ENCODE data around the gene FCN3. TPM values are rescaled to one million over a fixed set of nuclear protein-coding genes. Genes with fewer than 3 reads are reported as not detected.

The FCN3 gene
- total and polyA plus RNA-seq, 9 of the 15 experiments (the other 6 are each of a cell fraction or from before 2014, with no cell fraction given): 0.49 TPM; not detected in 8

GRCh38 chr1:27346991-27347624 is 27.5 kb downstream of the FCN3 start:
- no peak for FAIRE-seq
- peak; percentile 87 for TF ChIP-seq RBM25 (IDR thresholded peaks at IDR 0.05; ENCODE audit: low read depth, low read length, severe bottlenecking)
- TF ChIP-seq BCOR (IDR thresholded peaks at IDR 0.05): peak; percentile 95
- no peak for TF ChIP-seq SRSF7 (optimal IDR thresholded peaks at IDR 0.05; ENCODE audit: low read depth, low read length)
- TF ChIP-seq KDM1A (IDR thresholded peaks at IDR 0.05): peak in 1 of 2 experiments; percentile 87; a peak in 2 of 4 replicates
- 0 out of 3 replicates have a peak, but pooled peaks of 1 of the 2 experiments have one; percentile 38 for TF ChIP-seq CBX3 (IDR thresholded peaks at IDR 0.05; ENCODE audit: borderline replicate concordance in 1 of 2, low read length in 2 of 2)
- TF ChIP-seq ZNF212 (CRISPR knock-in tag; IDR thresholded peaks at IDR 0.05): no peak
- no peak for TF ChIP-seq ZNF143 (CRISPR knock-in tag; IDR thresholded peaks at IDR 0.05)
- no peak for TF ChIP-seq SAFB2 (IDR thresholded peaks at IDR 0.05; ENCODE audit: borderline replicate concordance, low read depth, low read length, severe bottlenecking)
- 0 out of 2 replicates have a peak, but pooled peaks have one; percentile 36 for TF ChIP-seq DPF2 (IDR thresholded peaks at IDR 0.05)
- TF ChIP-seq NR2C1 (IDR thresholded peaks at IDR 0.05): peak; percentile 41
- TF ChIP-seq NR2C1 (tag; IDR thresholded peaks at IDR 0.05): no peak
- TF ChIP-seq GTF3C2 (IDR thresholded peaks at IDR 0.05; ENCODE audit: borderline replicate concordance, extremely low read depth, insufficient read length): peak; percentile 51
- TF ChIP-seq STAG1 (CRISPR knock-in tag; IDR thresholded peaks at IDR 0.05; ENCODE audit: borderline replicate concordance): no peak
- no peak for TF ChIP-seq RBM39 (optimal IDR thresholded peaks at IDR 0.05; ENCODE audit: low read depth, low read length)
- TF ChIP-seq HDAC2 (IDR thresholded peaks at IDR 0.05): peak; percentile 41; the same call in 1 of the 2 replicates
- peak; percentile 94 for TF ChIP-seq SMARCA5 (IDR thresholded peaks at IDR 0.05)
- no peak for TF ChIP-seq ZFP30 (CRISPR knock-in tag; IDR thresholded peaks at IDR 0.05; ENCODE audit: borderline replicate concordance)
- TF ChIP-seq ZBTB7A (IDR thresholded peaks at IDR 0.05; ENCODE audit: borderline replicate concordance, control insufficient read depth, low read depth, low read length): peak; percentile 33; the same call in 1 of the 2 replicates
- TF ChIP-seq ZNF436 (CRISPR knock-in tag; IDR thresholded peaks at IDR 0.05): peak; percentile 86

More at GRCh38 chr1:27346991-27347624, 27.5 kb downstream of the FCN3 start:
- no peaks in the 10 kb centered on the region for H3K9me3 ChIP-seq (replicated peaks; ENCODE audit: control insufficient read depth, insufficient read depth, low read depth, low read length)
- H3K4me2 ChIP-seq (ENCODE audit: insufficient read depth, low read length): no peak overlapping the region
- H3K79me2 ChIP-seq (ENCODE audit: control insufficient read depth, insufficient read depth, low read length): no peaks in the 10 kb centered on the region; the same call in 2 of the 3 replicates
- H2AFZ ChIP-seq (ENCODE audit: low read depth, low read length): no peak overlapping the region
- peaks cover 32 to 59% of the 10 kb centered on the region in 2 experiments for H3K4me1 ChIP-seq (replicated peaks in 1 of 2; ENCODE audit: control insufficient read depth in 2 of 2, insufficient read depth in 2 of 2, low read length in 2 of 2)
- H4K20me1 ChIP-seq (replicated peaks; ENCODE audit: control insufficient read depth, insufficient read depth, low read length): no peaks in the 10 kb centered on the region
- CTCF ChIA-PET (ENCODE audit: low intra/inter-chr PET ratio): no interaction called here
- intact Hi-C loops (cut with micrococcal nuclease): no loop called here
- in situ Hi-C loops (cut with MboI): no loop called here
- no peaks in the 10 kb centered on the region for H3K9me1 ChIP-seq (ENCODE audit: control insufficient read depth, insufficient read depth, low read length)
- no peak overlapping the region for H3K4me3 ChIP-seq
- peak overlapping the region in 1 of 2 experiments; percentile 81; a peak in 2 of 4 replicates for H3K9ac ChIP-seq (ENCODE audit: insufficient read depth in 1 of 2, low read depth in 2 of 2, low read length in 2 of 2)
- POLR2A ChIA-PET: interaction anchor here (0.6 to 1.0 kb wide), 3 partner anchors 15 to 20 kb away, joined by 3 to 4 read pairs (median 3); no protein-coding TSS in a partner anchor
- no peaks in the 10 kb centered on the region for H3K36me3 ChIP-seq (ENCODE audit: control insufficient read depth, insufficient read depth, low read length)
- WGBS (ENCODE audit: insufficient coverage, low coverage, missing lambda C conversion rate): 77% methylated on average over 13 of the region's 14 CpGs
- no peaks in the 10 kb centered on the region for H3K27me3 ChIP-seq (ENCODE audit: control insufficient read depth in 2 of 2, insufficient read depth in 2 of 2, low read length in 2 of 2)
- DNase-seq (ENCODE audit: extremely low read depth in 1 of 4, low spot score in 3 of 4) (peak in 3 of 4 experiments; percentile 40 to 54 (median 53)), ATAC-seq (no peak)
- no TSS peak for BruUV-seq (replicated peaks)
- H3K27ac ChIP-seq (ENCODE audit: extremely low read depth, low read depth, low read length): no peak overlapping the region
